Measurements from ENCODE around the gene METTL17. TPM values are rescaled to one million over a fixed set of nuclear protein-coding genes. Genes with fewer than 3 reads are reported as not detected.

Gene METTL17
- total and polyA plus RNA-seq, 12 donors = 66.2 to 231 (median 100) TPM

DNA sequence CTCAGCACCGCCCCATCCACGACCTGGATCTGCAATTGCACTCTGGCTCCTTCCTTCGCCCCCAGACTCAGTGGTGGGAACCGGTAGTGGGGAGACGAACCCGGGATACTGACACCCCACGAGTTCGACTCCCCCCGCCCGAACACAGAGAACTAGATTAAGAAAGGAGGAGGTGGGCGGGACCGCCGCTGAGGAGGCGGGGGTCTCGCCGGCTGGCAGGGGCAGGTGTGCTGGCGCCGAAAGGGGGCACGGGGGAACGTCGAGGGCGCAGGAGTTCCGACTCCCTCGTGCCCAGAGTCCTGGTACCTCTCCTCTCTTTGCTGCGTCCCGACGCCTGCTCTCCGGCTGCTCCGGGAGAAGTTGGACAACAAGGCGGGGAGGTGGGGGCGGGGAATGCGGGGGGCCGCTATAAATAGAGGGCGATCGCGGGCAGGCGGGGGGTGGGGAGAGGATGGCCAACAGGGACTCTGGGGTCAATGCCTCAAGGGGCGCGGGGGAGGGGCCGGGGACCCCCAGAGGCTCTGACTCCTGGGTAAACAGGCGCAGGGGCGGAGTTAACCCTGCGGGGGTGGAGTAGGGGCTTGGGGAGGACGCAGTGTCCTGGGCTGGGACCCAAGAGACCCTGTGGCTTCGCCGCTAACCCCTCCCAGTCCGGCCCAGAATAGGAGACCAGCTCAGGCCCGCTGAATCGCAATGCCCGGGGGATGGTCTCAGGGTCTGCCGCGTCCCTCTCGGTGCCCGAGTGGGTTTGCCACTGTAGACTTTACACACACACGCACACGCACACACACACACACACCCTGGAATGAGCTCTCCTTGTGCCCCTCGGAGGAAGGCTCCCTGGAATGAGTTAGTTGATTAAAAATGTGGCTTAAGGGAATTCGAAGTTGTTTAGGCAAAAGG lies 35.8 kb downstream of the METTL17 start:
- H3K4me1 ChIP-seq (replicated peaks in 1 of 2) = peaks cover 36 to 49% of the 10 kb centered on the region in 2 donors
- 4 to 13% (median 8%) methylated on average over 15 to 58 of the region's 58 CpGs for WGBS, 4 donors
- H3K27me3 ChIP-seq = no peaks in the 10 kb centered on the region
- H3K4me3 ChIP-seq = peak overlapping the region; percentile 33 to 71 (median 50)
- H3K36me3 ChIP-seq (replicated peaks in 1 of 2) = peaks cover 0 to 14% of the 10 kb centered on the region in 2 donors
- no peaks in the 10 kb centered on the region for H3K9me3 ChIP-seq (replicated peaks in 1 of 3)
- peak; percentile 47 to 87 (median 74) for DNase-seq
- TF ChIP-seq, protein P1, sequence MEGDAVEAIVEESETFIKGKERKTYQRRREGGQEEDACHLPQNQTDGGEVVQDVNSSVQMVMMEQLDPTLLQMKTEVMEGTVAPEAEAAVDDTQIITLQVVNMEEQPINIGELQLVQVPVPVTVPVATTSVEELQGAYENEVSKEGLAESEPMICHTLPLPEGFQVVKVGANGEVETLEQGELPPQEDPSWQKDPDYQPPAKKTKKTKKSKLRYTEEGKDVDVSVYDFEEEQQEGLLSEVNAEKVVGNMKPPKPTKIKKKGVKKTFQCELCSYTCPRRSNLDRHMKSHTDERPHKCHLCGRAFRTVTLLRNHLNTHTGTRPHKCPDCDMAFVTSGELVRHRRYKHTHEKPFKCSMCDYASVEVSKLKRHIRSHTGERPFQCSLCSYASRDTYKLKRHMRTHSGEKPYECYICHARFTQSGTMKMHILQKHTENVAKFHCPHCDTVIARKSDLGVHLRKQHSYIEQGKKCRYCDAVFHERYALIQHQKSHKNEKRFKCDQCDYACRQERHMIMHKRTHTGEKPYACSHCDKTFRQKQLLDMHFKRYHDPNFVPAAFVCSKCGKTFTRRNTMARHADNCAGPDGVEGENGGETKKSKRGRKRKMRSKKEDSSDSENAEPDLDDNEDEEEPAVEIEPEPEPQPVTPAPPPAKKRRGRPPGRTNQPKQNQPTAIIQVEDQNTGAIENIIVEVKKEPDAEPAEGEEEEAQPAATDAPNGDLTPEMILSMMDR (IDR thresholded peaks at IDR 0.05) = no peak
- no peak for TF ChIP-seq POLR2A (IDR thresholded peaks at IDR 0.05)
- intact Hi-C loops (cut with DNase I) = no loop called here
- peak overlapping the region; percentile 43 to 93 (median 68) for H3K27ac ChIP-seq

DNA sequence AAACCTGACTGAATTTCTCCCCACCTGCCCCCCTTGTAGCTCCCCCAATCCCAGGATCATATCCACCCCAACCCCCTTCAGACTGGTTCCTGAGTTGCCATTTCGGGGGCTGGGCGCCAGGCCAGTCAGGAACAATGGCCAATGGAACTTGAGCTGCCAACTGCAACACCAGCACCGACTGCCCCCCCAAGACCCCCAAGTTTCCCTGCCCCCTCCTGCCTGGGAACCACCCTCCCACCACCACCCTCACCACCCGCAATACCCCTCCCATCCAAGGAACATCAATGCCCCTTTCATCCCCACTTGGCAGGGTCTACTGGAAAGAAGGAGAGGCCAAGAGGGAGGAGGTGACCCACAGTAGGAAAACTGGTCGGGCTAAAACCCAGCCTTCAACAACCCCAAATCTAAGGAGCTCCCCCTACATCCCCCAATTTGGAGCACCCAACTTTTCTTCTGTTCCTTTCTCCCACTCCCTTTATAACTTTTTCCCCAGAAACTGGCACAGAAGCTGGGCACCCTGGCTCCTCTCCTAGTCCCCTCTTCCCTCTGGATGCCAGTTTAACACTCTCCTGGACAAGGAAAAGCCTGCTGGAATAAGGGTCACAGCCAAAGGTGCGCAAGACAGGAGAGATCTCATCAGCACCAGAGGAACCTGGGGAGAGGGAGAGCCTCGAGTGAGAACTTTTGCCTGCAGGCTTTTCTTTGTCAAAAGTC lies 36.7 kb downstream of the METTL17 start:
- no peak for DNase-seq
- WGBS, 4 donors = 55 to 65% (median 63%) methylated on average over 5 to 7 of the region's 7 CpGs
- Histone ChIP-seq H3K9me3 (replicated peaks in 1 of 3) (no peaks in the 10 kb centered on the region), H3K27ac (peak overlapping the region; percentile 25 to 93 (median 68)), H3K4me1 (replicated peaks in 1 of 2) (peaks cover 36 to 43% of the 10 kb centered on the region in 2 donors), H3K27me3 (no peaks in the 10 kb centered on the region), H3K36me3 (replicated peaks in 1 of 2) (peaks cover 0 to 6% of the 10 kb centered on the region in 2 donors), H3K4me3 (peak overlapping the region in 1 of 4 donors; percentile 71)
- intact Hi-C loops (cut with DNase I) = no loop called here
- TF ChIP-seq, protein P1 (IDR thresholded peaks at IDR 0.05) = no peak
- peak in 1 of 2 donors; percentile 39 for TF ChIP-seq POLR2A (IDR thresholded peaks at IDR 0.05)

DNA sequence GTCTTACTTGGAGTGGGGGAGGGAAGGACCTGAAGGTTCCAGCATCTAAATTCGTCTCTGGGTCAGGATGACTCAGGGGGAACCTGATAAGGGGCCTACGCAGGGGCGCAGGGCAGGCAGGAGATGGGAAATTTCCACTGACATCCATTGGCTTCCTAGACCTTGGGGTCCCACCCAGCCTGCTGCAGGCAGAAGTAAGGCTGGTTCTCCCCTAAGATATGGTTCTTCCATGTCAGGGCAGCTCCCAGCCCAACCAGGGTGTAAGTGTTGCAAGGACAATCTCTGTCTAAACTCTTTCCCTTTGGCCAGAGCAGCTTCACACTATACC lies 37.2 kb downstream of the METTL17 start:
- H3K36me3 ChIP-seq (replicated peaks in 1 of 2) = peaks cover 0 to under 1% of the 10 kb centered on the region in 2 donors
- H3K27ac ChIP-seq = peak overlapping the region; percentile 25 to 93 (median 68)
- no peak overlapping the region for H3K4me3 ChIP-seq
- TF ChIP-seq, protein P1 (IDR thresholded peaks at IDR 0.05) = no peak
- TF ChIP-seq POLR2A (IDR thresholded peaks at IDR 0.05) = no peak
- WGBS, 4 donors = 23 to 33% (median 31%) methylated on average over 1 to 3 of the region's 3 CpGs
- no peaks in the 10 kb centered on the region for H3K9me3 ChIP-seq (replicated peaks in 1 of 3)
- intact Hi-C loops (cut with DNase I) = no loop called here
- peaks cover 33 to 38% of the 10 kb centered on the region in 2 donors for H3K4me1 ChIP-seq (replicated peaks in 1 of 2)
- DNase-seq = peak; percentile 45 to 76 (median 73)
- H3K27me3 ChIP-seq = no peaks in the 10 kb centered on the region

DNA sequence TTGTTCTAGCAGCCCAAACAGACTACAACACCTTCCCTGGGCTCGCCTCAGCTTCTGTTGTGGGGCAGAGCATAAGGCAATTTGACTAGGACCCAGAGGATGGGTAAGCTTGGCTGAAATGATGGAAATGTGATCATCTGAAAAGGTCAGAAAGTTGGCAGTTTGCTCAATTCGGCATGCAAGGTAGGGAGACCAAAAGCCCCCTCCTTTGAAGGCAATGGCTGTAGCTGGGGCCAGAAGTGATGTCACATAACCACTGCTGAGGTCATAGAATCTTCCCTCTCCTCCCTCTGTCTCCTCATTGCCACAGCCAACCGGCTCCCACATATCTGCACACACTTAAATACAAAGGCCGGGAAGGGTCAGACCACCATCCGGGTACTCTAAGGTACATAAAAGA lies 40.1 kb downstream of the METTL17 start, which contains the start of gene TPPP2:
TPPP2 (plus strand) TSS at position 301 of the 400 bp plus-strand sequence. CDS start 365 bp downstream, outside the sequence.
- no peak for TF ChIP-seq POLR2A (IDR thresholded peaks at IDR 0.05)
- Histone ChIP-seq H3K36me3 (replicated peaks in 1 of 2) (no peaks in the 10 kb centered on the region), H3K27ac (no peak within 1 kb of the TSS), H3K4me1 (replicated peaks in 1 of 2) (peaks cover 13 to 18% of the 10 kb centered on the region in 2 donors), H3K9me3 (replicated peaks in 1 of 3) (no peaks in the 10 kb centered on the region), H3K4me3 (no peak within 1 kb of the TSS), H3K27me3 (no peaks in the 10 kb centered on the region)
- 86 to 94% (median 94%) methylated on average over 5 of the region's 5 CpGs for WGBS, 4 donors
- DNase-seq = peak in 2 of 7 donors; percentile 7 to 13
- intact Hi-C loops (cut with DNase I) = no loop called here
